Stimulated activated CD4-positive, alpha-beta T cell treated with anti-CD3 and anti-CD28 coated beads, Interleukin-12 subunit alpha, Interleukin-12 subunit beta, amount 100 ng/mL, for 4 hours (primary cell): ENCODE data around the gene ANKFN1.

Experiments
- DNase-seq: peaks from one replicate; pipeline ENCODE4 v3.0.0-alpha.2; 2020

Gene ANKFN1

GRCh38 chr17:56521414-56522141, 368.3 kb downstream of the ANKFN1 start:
- no peak for DNase-seq

GRCh38 chr17:56523042-56523441, 369.8 kb downstream of the ANKFN1 start:
- no peak for DNase-seq

GRCh38 chr17:56528696-56529095, 375.4 kb downstream of the ANKFN1 start:
- no peak for DNase-seq

- no peak for DNase-seq
Measured at GRCh38 chr17:56532926-56533325, 379.7 kb downstream of the ANKFN1 start.

- DNase-seq, result no peak
Measured at GRCh38 chr17:56536766-56537165, 383.5 kb downstream of the ANKFN1 start.

GRCh38 chr17:56540836-56541235, 387.6 kb downstream of the ANKFN1 start:
- DNase-seq, result no peak

GRCh38 chr17:56543280-56543679, 390.0 kb downstream of the ANKFN1 start:
- no peak for DNase-seq

GRCh38 chr17:56545106-56545505, 391.8 kb downstream of the ANKFN1 start:
- no peak for DNase-seq

GRCh38 chr17:56545930-56546329, 392.7 kb downstream of the ANKFN1 start:
- DNase-seq, result no peak

GRCh38 chr17:56548661-56549060, 395.4 kb downstream of the ANKFN1 start:
- no peak for DNase-seq

- DNase-seq, result no peak
Measured at GRCh38 chr17:56549501-56549900, 396.2 kb downstream of the ANKFN1 start.

- no peak for DNase-seq
Measured at GRCh38 chr17:56557682-56558081, 404.4 kb downstream of the ANKFN1 start.

GRCh38 chr17:56558088-56558487, 404.8 kb downstream of the ANKFN1 start:
- no peak for DNase-seq
